ENCODE data around the gene AADAC.
A peak's percentile ranks its signal among the peaks of the same experiment; 100 is the strongest.
"Not testable (repeated sequence)": the region's sequence is repeated elsewhere in the genome, so short reads cannot be mapped to it uniquely, and the experiment has no call there.

AADAC gene

DNA sequence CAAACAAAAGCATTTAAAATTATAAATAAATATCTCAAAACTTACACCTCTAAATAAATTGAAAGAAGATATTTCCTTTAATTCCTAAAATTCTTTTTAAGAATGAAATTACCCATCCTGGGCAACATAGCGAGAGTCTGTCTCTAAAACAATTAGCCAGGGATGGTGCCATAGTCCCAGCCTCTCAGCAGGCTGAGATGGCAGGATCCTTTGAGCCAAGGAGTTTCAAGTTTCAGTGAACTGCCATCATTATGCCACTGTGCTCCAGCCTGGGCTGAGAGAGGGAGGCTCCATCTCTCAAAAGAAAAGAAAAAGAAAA is 25.4 kb downstream of the AADAC start:
- H3K4me1 ChIP-seq (ENCODE audit: insufficient read depth, low read length), result peaks cover 21% of the 10 kb centered on the region
- no peak overlapping the region for H2AFZ ChIP-seq (ENCODE audit: low read depth, low read length)
- no peak overlapping the region for H3K9ac ChIP-seq (ENCODE audit: low read depth, low read length)
- H3K27me3 ChIP-seq (ENCODE audit: insufficient read depth, low read length, poor library complexity), result no peaks in the 10 kb centered on the region
- no peak for ATAC-seq (ENCODE audit: insufficient read depth, low read depth)
- no peaks in the 10 kb centered on the region for H3K79me2 ChIP-seq (ENCODE audit: insufficient read depth, low read length)
- H3K27ac ChIP-seq (ENCODE audit: low read length), result no peak overlapping the region
- DNase-seq, result no peak
- no peak overlapping the region for H3K4me3 ChIP-seq (ENCODE audit: low read depth in 1 of 2, low read length in 2 of 2)
- TF ChIP-seq, protein P1, sequence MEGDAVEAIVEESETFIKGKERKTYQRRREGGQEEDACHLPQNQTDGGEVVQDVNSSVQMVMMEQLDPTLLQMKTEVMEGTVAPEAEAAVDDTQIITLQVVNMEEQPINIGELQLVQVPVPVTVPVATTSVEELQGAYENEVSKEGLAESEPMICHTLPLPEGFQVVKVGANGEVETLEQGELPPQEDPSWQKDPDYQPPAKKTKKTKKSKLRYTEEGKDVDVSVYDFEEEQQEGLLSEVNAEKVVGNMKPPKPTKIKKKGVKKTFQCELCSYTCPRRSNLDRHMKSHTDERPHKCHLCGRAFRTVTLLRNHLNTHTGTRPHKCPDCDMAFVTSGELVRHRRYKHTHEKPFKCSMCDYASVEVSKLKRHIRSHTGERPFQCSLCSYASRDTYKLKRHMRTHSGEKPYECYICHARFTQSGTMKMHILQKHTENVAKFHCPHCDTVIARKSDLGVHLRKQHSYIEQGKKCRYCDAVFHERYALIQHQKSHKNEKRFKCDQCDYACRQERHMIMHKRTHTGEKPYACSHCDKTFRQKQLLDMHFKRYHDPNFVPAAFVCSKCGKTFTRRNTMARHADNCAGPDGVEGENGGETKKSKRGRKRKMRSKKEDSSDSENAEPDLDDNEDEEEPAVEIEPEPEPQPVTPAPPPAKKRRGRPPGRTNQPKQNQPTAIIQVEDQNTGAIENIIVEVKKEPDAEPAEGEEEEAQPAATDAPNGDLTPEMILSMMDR (IDR thresholded peaks at IDR 0.05; ENCODE audit: borderline replicate concordance, extremely low read depth, low read length, poor library complexity, severe bottlenecking), result no peak
- TF ChIP-seq EZH2 (IDR thresholded peaks at IDR 0.05; ENCODE audit: borderline replicate concordance, low read depth, low read length, severe bottlenecking), result no peak
- no peaks in the 10 kb centered on the region for H4K20me1 ChIP-seq (ENCODE audit: insufficient read depth, low read length)
- no peak overlapping the region for H3K4me2 ChIP-seq (ENCODE audit: insufficient read depth, low read length)
- H3K36me3 ChIP-seq (ENCODE audit: insufficient read depth, low read length), result no peaks in the 10 kb centered on the region
- H3K9me3 ChIP-seq (ENCODE audit: insufficient read depth, low read length, severe bottlenecking), result no peaks in the 10 kb centered on the region

DNA sequence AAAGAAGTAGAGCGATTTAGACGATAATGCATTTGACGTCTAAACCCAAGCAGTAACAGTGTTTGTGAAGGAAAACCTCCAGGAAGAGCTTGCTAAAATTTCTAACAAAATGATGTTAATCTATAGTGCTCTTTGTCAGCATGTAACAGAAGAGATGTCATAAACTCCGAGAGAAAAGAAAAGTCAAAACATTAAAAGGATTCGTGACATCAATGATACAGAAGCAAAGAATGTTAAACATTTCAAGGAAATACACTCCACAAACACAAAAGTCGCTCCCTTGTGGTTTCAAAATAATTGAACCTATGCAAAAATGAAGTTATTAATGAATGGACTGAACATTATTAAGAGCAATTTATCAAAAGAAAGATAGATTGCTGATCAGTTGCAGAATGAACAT is 27.9 kb downstream of the AADAC start:
- Histone ChIP-seq H3K4me1 (ENCODE audit: insufficient read depth, low read length) (peaks cover 7% of the 10 kb centered on the region), H3K9ac (ENCODE audit: low read depth, low read length) (no peak overlapping the region), H3K36me3 (ENCODE audit: insufficient read depth, low read length) (no peaks in the 10 kb centered on the region), H3K27me3 (ENCODE audit: insufficient read depth, low read length, poor library complexity) (no peaks in the 10 kb centered on the region), H3K9me3 (ENCODE audit: insufficient read depth, low read length, severe bottlenecking) (no peaks in the 10 kb centered on the region), H2AFZ (ENCODE audit: low read depth, low read length) (no peak overlapping the region), H3K79me2 (ENCODE audit: insufficient read depth, low read length) (no peaks in the 10 kb centered on the region), H3K4me3 (ENCODE audit: low read depth in 1 of 2, low read length in 2 of 2) (no peak overlapping the region), H4K20me1 (ENCODE audit: insufficient read depth, low read length) (no peaks in the 10 kb centered on the region), H3K27ac (ENCODE audit: low read length) (no peak overlapping the region), H3K4me2 (ENCODE audit: insufficient read depth, low read length) (no peak overlapping the region)
- DNase-seq (no peak), ATAC-seq (ENCODE audit: insufficient read depth, low read depth) (no peak)
- TF ChIP-seq EZH2 (IDR thresholded peaks at IDR 0.05; ENCODE audit: borderline replicate concordance, low read depth, low read length, severe bottlenecking), result no peak
- TF ChIP-seq, protein P1 (IDR thresholded peaks at IDR 0.05; ENCODE audit: borderline replicate concordance, extremely low read depth, low read length, poor library complexity, severe bottlenecking), result no peak

DNA sequence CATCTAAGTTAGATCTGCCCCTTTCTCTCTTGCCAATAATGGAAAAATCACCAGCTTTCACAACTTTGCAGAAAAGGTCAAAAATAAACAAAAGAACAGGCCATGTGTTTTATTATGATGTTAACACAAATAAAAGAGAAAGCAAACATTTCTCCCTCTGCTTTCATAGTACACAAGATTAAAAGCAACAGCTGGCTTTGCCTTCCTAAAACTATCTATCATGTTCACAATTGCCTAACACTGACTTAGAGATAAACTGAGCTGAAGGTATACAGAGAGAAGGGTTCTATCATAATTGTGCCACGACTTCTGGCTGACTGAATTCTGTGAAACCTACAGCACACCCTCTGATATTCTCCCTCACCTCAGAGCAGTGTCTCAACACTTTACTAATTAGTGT is 29.4 kb downstream of the AADAC start:
- H4K20me1 ChIP-seq (ENCODE audit: insufficient read depth, low read length), result no peaks in the 10 kb centered on the region
- H3K36me3 ChIP-seq (ENCODE audit: insufficient read depth, low read length), result no peaks in the 10 kb centered on the region
- TF ChIP-seq EZH2 (IDR thresholded peaks at IDR 0.05; ENCODE audit: borderline replicate concordance, low read depth, low read length, severe bottlenecking), result no peak
- no peak overlapping the region for H3K9ac ChIP-seq (ENCODE audit: low read depth, low read length)
- DNase-seq, result no peak
- H3K27me3 ChIP-seq (ENCODE audit: insufficient read depth, low read length, poor library complexity), result no peaks in the 10 kb centered on the region
- peak overlapping the region; percentile 52; the same call in 1 of the 2 replicates for H2AFZ ChIP-seq (ENCODE audit: low read depth, low read length)
- no peak overlapping the region for H3K4me2 ChIP-seq (ENCODE audit: insufficient read depth, low read length)
- no peaks in the 10 kb centered on the region for H3K9me3 ChIP-seq (ENCODE audit: insufficient read depth, low read length, severe bottlenecking)
- H3K79me2 ChIP-seq (ENCODE audit: insufficient read depth, low read length), result no peaks in the 10 kb centered on the region
- H3K4me1 ChIP-seq (ENCODE audit: insufficient read depth, low read length), result no peaks in the 10 kb centered on the region
- no peak overlapping the region for H3K4me3 ChIP-seq (ENCODE audit: low read depth in 1 of 2, low read length in 2 of 2)
- no peak; the same call in 2 of the 3 replicates for ATAC-seq (ENCODE audit: insufficient read depth, low read depth)
- no peak overlapping the region for H3K27ac ChIP-seq (ENCODE audit: low read length)

DNA sequence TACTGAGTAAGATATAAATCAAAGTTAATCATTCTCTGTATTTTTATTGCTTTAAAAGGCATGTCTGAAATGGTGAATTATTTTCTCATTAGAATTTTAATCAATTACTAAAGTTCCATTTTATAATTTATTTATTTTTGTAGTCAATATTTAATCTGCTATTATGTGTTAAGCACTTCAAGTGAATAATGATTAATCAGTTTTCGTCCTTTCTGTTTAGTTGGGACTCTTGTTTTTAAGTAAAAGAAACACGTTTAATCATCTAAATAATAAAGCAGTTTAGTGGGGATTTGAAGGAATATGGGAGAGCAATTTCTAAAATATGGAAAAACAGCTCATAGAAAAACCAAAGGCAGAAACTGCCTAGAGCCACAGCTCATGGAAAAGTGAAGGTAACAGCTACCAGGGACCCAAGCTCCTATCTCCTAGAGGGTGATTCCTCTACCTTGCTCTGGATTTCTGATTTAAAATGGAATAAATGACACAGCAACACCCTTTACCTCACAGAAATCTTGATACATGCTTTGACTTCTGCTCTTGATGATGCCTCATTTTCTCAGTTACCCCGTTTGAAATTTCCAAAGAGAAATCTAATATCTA is 31.5 kb downstream of the AADAC start:
- no peak for ATAC-seq (ENCODE audit: insufficient read depth, low read depth)
- no peak for TF ChIP-seq EZH2 (IDR thresholded peaks at IDR 0.05; ENCODE audit: borderline replicate concordance, low read depth, low read length, severe bottlenecking)
- TF ChIP-seq, protein P1 (IDR thresholded peaks at IDR 0.05; ENCODE audit: borderline replicate concordance, extremely low read depth, low read length, poor library complexity, severe bottlenecking), result no peak
- Histone ChIP-seq H2AFZ (ENCODE audit: low read depth, low read length) (no peak overlapping the region), H3K27ac (ENCODE audit: low read length) (no peak overlapping the region), H3K9ac (ENCODE audit: low read depth, low read length) (no peak overlapping the region), H3K4me3 (ENCODE audit: low read depth in 1 of 2, low read length in 2 of 2) (no peak overlapping the region), H3K9me3 (ENCODE audit: insufficient read depth, low read length, severe bottlenecking) (peaks cover 5% of the 10 kb centered on the region), H4K20me1 (ENCODE audit: insufficient read depth, low read length) (no peaks in the 10 kb centered on the region), H3K27me3 (ENCODE audit: insufficient read depth, low read length, poor library complexity) (no peaks in the 10 kb centered on the region), H3K36me3 (ENCODE audit: insufficient read depth, low read length) (no peaks in the 10 kb centered on the region), H3K4me2 (ENCODE audit: insufficient read depth, low read length) (no peak overlapping the region), H3K79me2 (ENCODE audit: insufficient read depth, low read length) (no peaks in the 10 kb centered on the region), H3K4me1 (ENCODE audit: insufficient read depth, low read length) (no peaks in the 10 kb centered on the region)
- DNase-seq, result no peak

DNA sequence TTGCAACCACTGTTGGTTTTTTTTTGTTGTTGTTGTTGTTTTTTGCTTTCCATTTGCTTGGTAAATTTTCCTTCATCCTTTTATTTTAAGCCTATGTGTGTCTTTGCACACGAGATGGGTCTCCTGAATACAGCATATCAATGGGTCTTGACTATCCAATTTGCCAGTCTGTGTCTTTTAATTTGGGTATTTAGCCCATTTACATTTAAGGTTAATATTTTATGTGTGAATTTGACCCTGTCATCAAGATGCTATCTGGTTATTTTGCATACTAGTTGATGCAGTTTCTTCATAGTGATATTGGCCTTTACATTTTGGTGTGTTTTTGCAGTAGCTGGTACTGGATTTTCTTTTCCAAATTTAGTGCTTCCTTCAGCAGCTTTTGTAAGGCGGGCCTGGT is 36.1 kb downstream of the AADAC start:
- not testable (repeated sequence) for H3K79me2 ChIP-seq (ENCODE audit: insufficient read depth, low read length); H3K27me3 ChIP-seq (ENCODE audit: insufficient read depth, low read length, poor library complexity); H3K36me3 ChIP-seq (ENCODE audit: insufficient read depth, low read length); H3K27ac ChIP-seq (ENCODE audit: low read length); H3K9me3 ChIP-seq (ENCODE audit: insufficient read depth, low read length, severe bottlenecking); H3K4me1 ChIP-seq (ENCODE audit: insufficient read depth, low read length); ATAC-seq (ENCODE audit: insufficient read depth, low read depth); H3K4me3 ChIP-seq (ENCODE audit: low read depth in 1 of 2, low read length in 2 of 2); H3K4me2 ChIP-seq (ENCODE audit: insufficient read depth, low read length); DNase-seq; H2AFZ ChIP-seq (ENCODE audit: low read depth, low read length); H3K9ac ChIP-seq (ENCODE audit: low read depth, low read length); H4K20me1 ChIP-seq (ENCODE audit: insufficient read depth, low read length)

Measured in DND-41 (cell line).